WTC11 (cell line): ENCODE data around the gene CEMIP. TPM values are rescaled to one million over a fixed set of nuclear protein-coding genes. Genes with fewer than 3 reads are reported as not detected.

Experiments
- ATAC-seq: fragments of 200-7000 bp; cut with Tn5 transposase; 2 replicates; pipeline ENCODE4 v1.10.0; 2021; ENCODE audit warnings: mild to moderate bottlenecking, moderate library complexity
- CTCF ChIA-PET: fragments of 300-600 bp; sonication (Branson Sonifier 250); formaldehyde crosslinking; loops from one replicate; lab custom pipeline; 2021; ENCODE audit warnings: antibody characterized with exemption; lab: Charles Lee
- POLR2A ChIA-PET: fragments of 350-600 bp; sonication (Branson Sonifier 250); formaldehyde crosslinking; loops from one replicate; lab custom pipeline; 2021; ENCODE audit warnings: antibody characterized with exemption; lab: Charles Lee
- DNase-seq: peaks from one replicate; pipeline ENCODE4 v3.0.0; 2021; ENCODE audit warnings: low spot score
- H3K27ac Mint-ChIP-seq: 2 replicates; pipeline ENCODE4 v1.8.0; 2021; ENCODE audit warnings: mixed read lengths
- H3K27me3 Mint-ChIP-seq: 2 replicates; pipeline ENCODE4 v1.8.0; 2021; ENCODE audit warnings: low read depth, mild to moderate bottlenecking, moderate library complexity, mixed read lengths
- H3K36me3 Mint-ChIP-seq: 2 replicates; pipeline ENCODE4 v1.8.0; 2021; ENCODE audit warnings: mixed read lengths
- H3K4me1 Mint-ChIP-seq: 2 replicates; pipeline ENCODE4 v1.8.0; 2022; ENCODE audit warnings: mixed read lengths
- H3K4me3 Mint-ChIP-seq: 2 replicates; pipeline ENCODE4 v1.8.0; 2021; ENCODE audit warnings: mild to moderate bottlenecking, moderate library complexity, mixed read lengths
- H3K9me3 Mint-ChIP-seq: 2 replicates; pipeline ENCODE4 v1.8.0; 2021; ENCODE audit warnings: mixed read lengths
- ELF4 ChIP-seq: sonication (generic); formaldehyde crosslinking; IDR thresholded peaks from 2 replicates; pipeline ENCODE4 v1.8.1; 2022; ENCODE audit warnings: low read depth, mild to moderate bottlenecking, moderate library complexity, missing genetic modification reagents
- ERG ChIP-seq: fragments of 250-450 bp; sonication (Bioruptor Pico); IDR thresholded peaks from 2 replicates; pipeline ENCODE4 v1.8.0; 2021; ENCODE audit warnings: mild to moderate bottlenecking
- GTF2I ChIP-seq: fragments of 250-450 bp; sonication (Bioruptor Pico); conservative IDR thresholded peaks from 2 replicates; pipeline ENCODE4 v1.4.0; 2021; ENCODE audit warnings: mild to moderate bottlenecking
- JAZF1 ChIP-seq: fragments of 250-450 bp; sonication (Bioruptor Pico); IDR thresholded peaks from 2 replicates; pipeline ENCODE4 v1.9.0; 2021; ENCODE audit warnings: moderate library complexity, mild to moderate bottlenecking, inconsistent platforms
- MYBL2 ChIP-seq: sonication (generic); formaldehyde crosslinking; IDR thresholded peaks from 2 replicates; pipeline ENCODE4 v1.8.1; 2023; ENCODE audit warnings: mild to moderate bottlenecking, moderate library complexity, missing genetic modification reagents
- NFATC4 ChIP-seq: fragments of 250-450 bp; sonication (Bioruptor Pico); IDR thresholded peaks from 2 replicates; pipeline ENCODE4 v1.9.0; 2021; ENCODE audit warnings: mild to moderate bottlenecking
- TEAD4 ChIP-seq: sonication (generic); formaldehyde crosslinking; IDR thresholded peaks from 2 replicates; pipeline ENCODE4 v1.8.0; 2022; ENCODE audit warnings: mild to moderate bottlenecking, missing genetic modification reagents
- TP53 ChIP-seq: sonication (generic); formaldehyde crosslinking; IDR thresholded peaks from 2 replicates; pipeline ENCODE4 v1.8.1; 2023; ENCODE audit warnings: mild to moderate bottlenecking, missing genetic modification reagents
- USF1 ChIP-seq: sonication (generic); formaldehyde crosslinking; IDR thresholded peaks from 2 replicates; pipeline ENCODE4 v1.8.0; 2022; ENCODE audit warnings: mild to moderate bottlenecking, missing genetic modification reagents
- ZMAT4 ChIP-seq: fragments of 250-450 bp; sonication (Bioruptor Pico); IDR thresholded peaks from 2 replicates; pipeline ENCODE4 v1.9.0; 2021; ENCODE audit warnings: mild to moderate bottlenecking
- ZNF121 ChIP-seq: sonication (generic); formaldehyde crosslinking; IDR thresholded peaks from 2 replicates; pipeline ENCODE4 v1.8.0; 2023; ENCODE audit warnings: missing genetic modification reagents
- ZNF425 ChIP-seq: fragments of 250-450 bp; sonication (Bioruptor Pico); conservative IDR thresholded peaks from 2 replicates; pipeline ENCODE4 v1.9.0; 2021; ENCODE audit warnings: mild to moderate bottlenecking
- ZNF532 ChIP-seq: fragments of 250-450 bp; sonication (Bioruptor Pico); IDR thresholded peaks from 2 replicates; pipeline ENCODE4 v1.9.0; 2021; ENCODE audit warnings: mild to moderate bottlenecking, borderline replicate concordance
- total RNA-seq: library from RNA; stranded (reverse); gene quantifications from 3 replicates; pipeline ENCODE4 v1.2.3, GENCODE V29; 2021

The CEMIP gene
- total RNA-seq, 1 experiment from 2014 or later, result 0.87 TPM

- ChIA-PET POLR2A (interaction anchor here (0.6 to 1.4 kb wide), 4 partner anchors 9 to 304 kb away, joined by 3 to 7 read pairs (median 4); no protein-coding TSS in a partner anchor), CTCF (interaction anchor here (0.6 to 3.1 kb wide), 7 partner anchors 9 to 275 kb away, joined by 3 to 37 read pairs (median 4); no protein-coding TSS in a partner anchor)
Measured at GRCh38 chr15:81000144-81000623, 221.0 kb downstream of the CEMIP start.

More at GRCh38 chr15:81000144-81000623, 221.0 kb downstream of the CEMIP start:
- no peak for DNase-seq
- H3K4me3 Mint-ChIP-seq, result peak overlapping the region; percentile 93
- no peaks in the 10 kb centered on the region for H3K9me3 Mint-ChIP-seq
- H3K27me3 Mint-ChIP-seq, result peaks cover 10% of the 10 kb centered on the region
- TF ChIP-seq ERG (CRISPR knock-in tag) (no peak), NFATC4 (CRISPR knock-in tag) (no peak), TEAD4 (no peak), MYBL2 (CRISPR knock-in tag) (no peak), ZNF425 (no peak), ZNF532 (CRISPR knock-in tag) (no peak), TP53 (CRISPR knock-in tag) (no peak), ZNF121 (CRISPR knock-in tag) (no peak), ELF4 (CRISPR knock-in tag) (no peak), JAZF1 (CRISPR knock-in tag) (no peak), USF1 (CRISPR knock-in tag) (no peak), GTF2I (CRISPR knock-in tag) (no peak), ZMAT4 (no peak)
- peaks cover 13% of the 10 kb centered on the region for H3K4me1 Mint-ChIP-seq
- peak overlapping the region; percentile 86 for H3K27ac Mint-ChIP-seq
- H3K36me3 Mint-ChIP-seq, result peaks cover 4% of the 10 kb centered on the region; the same call in 1 of the 2 replicates
- no peak for ATAC-seq
